Measurements from ENCODE around the gene BMPR1A.
"Not testable (repeated sequence)": the region's sequence is repeated elsewhere in the genome, so short reads cannot be mapped to it uniquely, and the experiment has no call there.

The BMPR1A gene

DNA sequence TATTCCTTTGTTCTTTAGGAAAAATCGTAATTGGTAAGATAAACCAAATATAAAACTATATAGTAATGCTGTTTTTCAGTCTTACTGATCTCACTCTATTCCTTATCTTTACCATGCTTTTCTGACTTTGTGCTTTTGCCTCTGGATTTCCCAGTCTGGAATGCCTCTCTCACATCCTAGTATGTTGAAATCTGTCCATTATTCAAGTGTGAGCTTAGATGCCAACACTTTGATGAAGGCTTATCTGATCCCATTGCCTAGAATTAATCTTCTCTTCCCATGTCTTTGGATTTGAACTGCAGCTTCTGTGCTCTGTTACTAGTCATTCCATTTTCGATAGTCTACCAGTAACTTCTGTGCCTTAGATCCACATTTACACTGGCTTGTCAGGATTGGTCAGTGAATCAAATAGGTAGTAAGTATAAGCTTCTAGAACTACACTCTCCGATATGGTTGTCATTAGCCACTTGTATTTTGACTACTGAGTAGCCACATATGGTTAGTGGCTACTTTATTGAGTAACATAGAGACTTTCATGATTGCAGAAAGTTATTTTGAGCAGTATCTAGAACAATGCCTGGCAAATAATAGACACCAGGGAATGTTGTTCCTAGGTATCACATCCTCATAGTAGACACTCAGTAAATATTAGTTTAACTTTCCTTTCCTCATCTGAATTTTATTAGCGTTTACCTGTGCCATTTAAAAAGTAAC lies 92.9 kb downstream of the BMPR1A start:
- DNase-seq (ENCODE audit: low spot score) = no peak

- DNase-seq (ENCODE audit: low spot score) = no peak
Observed at GRCh38 chr10:86850481-86850880, 94.1 kb downstream of the BMPR1A start.

GRCh38 chr10:86851328-86852207 lies 95.1 kb downstream of the BMPR1A start:
- DNase-seq (ENCODE audit: low spot score) = peak; percentile 29

GRCh38 chr10:86853582-86853981 lies 97.2 kb downstream of the BMPR1A start:
- not testable (repeated sequence) for DNase-seq (ENCODE audit: low spot score)

DNA sequence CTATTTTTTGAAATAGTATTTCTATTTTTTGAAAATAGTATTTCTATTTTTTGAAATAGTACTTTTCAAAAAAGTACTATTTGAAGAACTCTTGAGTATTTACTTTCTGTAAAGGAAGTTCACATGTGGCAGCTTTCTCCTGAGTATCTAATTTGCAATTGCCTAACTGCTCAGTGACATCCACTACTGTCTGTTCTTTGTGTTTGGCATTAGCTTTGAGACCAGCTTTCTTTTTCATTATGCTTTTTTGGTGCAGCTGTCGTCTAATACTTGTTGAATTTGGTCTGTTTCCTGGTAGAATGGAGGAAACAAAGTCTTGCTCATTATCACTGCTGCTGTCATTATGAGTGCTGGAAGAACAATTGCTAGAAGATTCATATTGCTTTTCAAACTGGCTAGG lies 99.1 kb downstream of the BMPR1A start:
- DNase-seq (ENCODE audit: low spot score) = peak; percentile 25

- DNase-seq (ENCODE audit: low spot score) = no peak
Observed at GRCh38 chr10:86856156-86856555, 99.7 kb downstream of the BMPR1A start.

- no peak for DNase-seq (ENCODE audit: low spot score)
Observed at GRCh38 chr10:86857128-86857721, 100.8 kb downstream of the BMPR1A start.

GRCh38 chr10:86858011-86858410 lies 101.6 kb downstream of the BMPR1A start:
- no peak for DNase-seq (ENCODE audit: low spot score)

- no peak for DNase-seq (ENCODE audit: low spot score)
Observed at GRCh38 chr10:86861351-86861750, 104.9 kb downstream of the BMPR1A start.

GRCh38 chr10:86862373-86862772 lies 106.0 kb downstream of the BMPR1A start:
- no peak for DNase-seq (ENCODE audit: low spot score)

DNA sequence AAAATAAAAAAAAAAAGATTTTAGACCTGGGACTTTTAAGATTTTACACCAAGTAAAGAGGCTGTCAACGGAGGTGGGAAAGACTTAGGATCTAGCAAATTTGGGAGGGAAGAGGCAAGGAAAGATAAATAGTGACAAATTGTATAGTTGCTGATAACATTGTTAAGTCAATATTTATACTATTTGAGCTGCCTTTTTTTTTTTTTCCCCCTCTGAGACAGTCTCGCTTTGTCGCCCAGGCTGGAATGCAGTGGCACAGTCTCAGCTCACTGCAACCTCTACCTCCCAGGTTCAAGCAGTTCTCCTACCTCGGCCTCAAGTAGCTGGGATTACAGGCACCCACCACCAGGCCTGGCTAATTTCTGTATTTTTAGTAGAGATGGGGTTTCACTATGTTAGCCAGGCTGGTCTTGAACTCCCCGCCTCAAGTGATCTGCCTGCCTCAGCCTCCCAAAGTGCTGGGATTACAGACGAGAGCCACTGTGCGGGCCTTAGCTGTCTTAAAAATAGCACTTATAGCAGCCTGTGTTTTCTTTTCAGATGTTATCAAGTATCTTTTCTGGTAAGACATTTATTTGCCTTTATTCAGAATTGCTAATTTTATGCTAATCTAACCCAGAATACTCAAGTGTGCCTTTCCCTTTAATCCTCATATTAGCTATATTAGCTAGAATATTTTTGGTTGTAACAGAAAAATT lies 106.5 kb downstream of the BMPR1A start:
- no peak for DNase-seq (ENCODE audit: low spot score)

DNA sequence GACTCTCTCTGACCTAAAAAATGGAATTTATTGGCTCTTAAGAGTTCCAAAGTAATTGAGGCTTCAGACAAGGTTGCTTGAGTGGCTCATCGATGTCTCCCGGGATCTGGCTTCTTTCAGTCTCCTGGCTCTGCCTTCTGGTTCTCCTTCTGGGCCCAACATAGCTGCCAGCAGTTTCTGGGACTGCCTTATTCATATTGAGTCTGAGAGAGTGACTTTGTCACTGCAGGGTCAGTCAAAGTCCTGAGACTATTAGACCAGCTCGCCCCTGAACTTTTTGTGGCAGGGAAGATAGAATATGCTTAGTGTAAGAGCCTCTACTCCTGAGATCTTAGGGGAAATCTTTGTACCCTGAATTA lies 107.0 kb downstream of the BMPR1A start:
- DNase-seq (ENCODE audit: low spot score) = no peak

DNA sequence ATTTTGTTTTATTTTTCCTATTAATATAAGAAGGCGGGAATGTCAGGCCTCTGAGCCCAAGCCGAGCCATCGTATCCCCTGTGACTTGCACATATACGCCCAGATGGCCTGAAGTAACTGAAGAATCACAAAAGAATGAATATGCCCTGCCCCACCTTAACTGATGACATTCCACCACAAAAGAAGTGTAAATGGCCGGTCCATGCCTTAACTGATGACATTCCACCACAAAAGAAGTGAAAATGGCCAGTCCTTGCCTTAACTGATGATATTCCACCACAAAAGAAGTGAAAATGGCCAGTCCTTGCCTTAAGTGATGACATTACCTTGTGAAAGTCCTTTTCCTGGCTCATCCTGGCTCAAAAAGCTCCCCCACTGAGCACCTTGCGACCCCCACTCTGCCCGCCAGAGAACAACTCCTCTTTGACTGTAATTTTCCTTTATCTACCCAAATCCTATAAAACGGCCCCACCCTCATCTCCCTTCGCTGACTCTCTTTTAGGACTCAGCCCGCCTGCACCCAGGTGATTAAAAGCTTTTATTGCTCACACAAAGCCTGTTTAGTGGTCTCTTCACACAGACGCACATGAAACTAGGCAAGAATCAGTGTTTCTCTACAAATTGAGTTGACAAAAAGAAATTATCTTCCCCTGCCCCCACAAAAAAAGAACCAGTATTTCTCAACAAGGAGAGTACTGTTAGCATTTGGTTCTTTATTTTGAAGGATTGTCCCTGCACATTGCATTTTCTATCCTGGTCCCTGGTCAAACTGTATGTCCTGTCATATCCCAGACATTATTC lies 108.8 kb downstream of the BMPR1A start:
- not testable (repeated sequence) for DNase-seq (ENCODE audit: low spot score)

GRCh38 chr10:86867149-86867548 lies 110.7 kb downstream of the BMPR1A start:
- no peak for DNase-seq (ENCODE audit: low spot score)

GRCh38 chr10:86868353-86868752 lies 111.9 kb downstream of the BMPR1A start:
- peak; percentile 57 for DNase-seq (ENCODE audit: low spot score)

DNA sequence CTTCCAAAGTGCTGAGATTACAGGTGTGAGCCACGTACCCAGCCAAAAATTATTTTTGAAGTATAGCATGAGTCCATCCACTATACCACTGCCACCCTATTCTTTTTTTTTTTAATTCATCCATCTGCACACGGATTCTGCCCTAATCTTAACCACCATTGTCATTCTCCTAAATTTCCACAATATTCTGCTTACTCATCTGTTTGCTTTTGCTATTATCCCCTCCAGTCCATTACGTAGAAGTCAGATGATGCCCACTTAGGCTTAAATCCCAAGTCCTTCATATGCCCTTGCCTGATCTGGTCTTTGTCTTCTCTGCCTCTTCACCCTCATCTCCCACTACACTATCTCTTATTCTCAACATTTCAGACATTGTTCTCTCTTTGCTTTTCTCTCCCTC lies 114.3 kb downstream of the BMPR1A start:
- no peak for DNase-seq (ENCODE audit: low spot score)

DNA sequence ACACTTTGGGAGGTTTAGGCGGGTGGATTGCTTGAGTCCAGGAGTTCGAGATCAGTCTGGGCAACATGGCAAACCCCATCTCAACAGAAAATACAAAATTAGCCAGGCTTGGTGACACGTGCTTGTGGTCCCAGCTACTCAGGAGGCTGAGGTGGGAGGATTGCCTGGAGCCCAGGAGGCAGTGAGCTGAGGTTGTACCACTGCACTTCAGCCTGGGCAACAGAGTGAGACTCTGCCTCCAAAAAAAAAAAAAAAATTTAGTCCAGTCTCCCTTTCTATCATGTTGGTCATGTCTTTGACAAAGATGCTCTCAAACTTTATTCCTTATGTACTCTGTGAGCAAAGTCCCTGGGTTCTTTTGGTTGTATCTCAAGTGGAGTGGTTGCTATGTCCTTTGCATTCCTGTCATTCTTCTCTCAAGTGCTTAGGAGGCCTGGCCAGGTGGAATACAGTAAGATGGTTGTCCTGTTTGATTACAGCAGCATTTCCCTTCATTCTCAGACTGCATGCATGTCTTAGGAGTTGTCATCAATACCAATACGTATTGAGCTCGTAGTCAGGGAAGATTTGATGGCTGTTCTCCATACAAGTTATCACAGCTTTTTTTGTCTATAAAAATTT lies 115.3 kb downstream of the BMPR1A start:
- DNase-seq (ENCODE audit: low spot score) = no peak

DNA sequence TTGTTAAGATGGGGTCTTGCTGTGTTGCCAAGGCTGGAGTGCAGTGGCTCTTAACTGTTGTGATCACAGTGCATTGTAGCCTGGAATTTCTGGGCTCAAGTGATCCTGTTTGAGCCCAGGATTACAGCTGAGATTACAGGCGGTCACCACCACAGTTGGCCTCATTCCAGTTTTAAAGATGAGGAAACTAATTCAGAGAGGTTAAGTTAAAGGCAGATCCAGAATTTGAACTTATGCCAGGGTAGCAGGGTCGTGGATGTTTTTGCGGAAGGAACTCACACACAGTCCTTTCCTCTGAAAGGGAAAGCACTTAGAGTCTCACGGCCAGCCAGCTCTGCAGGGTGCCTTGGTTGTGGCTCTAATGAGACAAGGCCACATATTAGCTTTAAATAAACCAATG lies 116.3 kb downstream of the BMPR1A start:
- peak; percentile 35 for DNase-seq (ENCODE audit: low spot score)

DNA sequence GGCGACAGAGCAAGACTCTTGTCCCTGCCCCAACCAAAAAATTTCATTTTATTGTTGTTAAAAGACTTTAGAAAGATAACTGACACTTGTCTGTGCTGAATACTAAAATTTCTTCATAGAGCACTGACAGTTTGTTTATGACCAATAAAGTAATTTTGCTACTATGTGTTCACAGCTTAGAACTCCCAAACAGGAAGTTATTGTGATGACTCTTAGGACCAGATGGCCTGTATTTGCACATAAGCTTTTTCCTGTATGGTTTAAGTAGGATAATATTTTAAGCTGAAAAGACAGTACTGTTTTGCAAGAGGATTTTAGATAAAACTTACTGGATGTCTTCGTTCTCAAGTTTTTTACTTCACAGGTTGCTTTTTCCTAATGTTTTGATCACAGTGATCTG lies 120.3 kb downstream of the BMPR1A start:
- no peak for DNase-seq (ENCODE audit: low spot score)

DNA sequence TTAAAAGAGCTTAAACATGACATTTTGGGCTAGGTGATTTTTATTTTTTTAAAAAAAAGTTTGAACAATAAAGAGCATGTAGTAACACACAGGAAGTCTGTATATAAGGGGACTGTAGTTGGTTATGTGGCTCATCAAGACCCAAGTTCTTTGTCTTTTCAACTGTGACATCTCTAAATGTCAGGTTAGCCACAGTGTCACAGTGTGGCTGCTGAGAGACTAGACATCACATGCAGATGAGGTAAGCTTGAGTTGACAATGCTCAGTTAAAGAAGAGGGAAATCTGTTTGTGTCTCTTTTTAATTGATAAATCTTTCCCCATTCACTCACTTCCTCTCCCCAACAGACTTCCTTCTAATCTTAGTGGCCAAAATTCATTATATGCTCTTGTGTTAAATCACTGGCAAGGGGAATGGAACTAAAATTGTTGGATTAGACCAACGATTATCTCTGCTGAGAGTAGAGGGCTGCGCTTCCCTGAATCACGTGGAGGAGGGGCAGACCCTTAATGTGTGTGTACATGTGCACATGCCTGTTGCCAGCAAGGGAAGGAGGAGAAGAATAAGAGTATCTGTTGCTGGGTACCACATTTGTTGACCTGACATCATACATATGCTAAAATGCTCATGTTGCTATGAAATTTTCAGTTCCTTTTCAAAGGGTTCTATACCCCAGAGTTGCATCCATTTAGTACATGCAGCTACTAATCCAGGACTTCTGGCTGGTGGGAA lies 122.7 kb downstream of the BMPR1A start:
- no peak for DNase-seq (ENCODE audit: low spot score)
